Activated T-cell treated with anti-CD3 and anti-CD28 coated beads, Interleukin-2, amount 50 U/mL, for 24 hours (primary cell): Measurements from ENCODE around the gene PAQR3.

ENCODE experiments used
- DNase-seq: peaks from one replicate; pipeline ENCODE4 v3.0.0-alpha.2; 2020
- H3K27ac Mint-ChIP-seq: 2 replicates; pipeline ENCODE4 v1.8.0; 2020; ENCODE audit warnings: mild to moderate bottlenecking, mixed read lengths
- H3K27me3 Mint-ChIP-seq: 2 replicates; pipeline ENCODE4 v1.8.0; 2020; ENCODE audit warnings: mixed read lengths
- H3K36me3 Mint-ChIP-seq: 2 replicates; pipeline ENCODE4 v1.8.0; 2020; ENCODE audit warnings: low read depth, mixed read lengths
- H3K4me1 Mint-ChIP-seq: 2 replicates; pipeline ENCODE4 v1.8.0; 2020; ENCODE audit warnings: low read depth, mixed read lengths
- H3K4me3 Mint-ChIP-seq: 2 replicates; pipeline ENCODE4 v1.8.0; 2020; ENCODE audit warnings: mild to moderate bottlenecking, moderate library complexity, mixed read lengths
- H3K9me3 Mint-ChIP-seq: 2 replicates; pipeline ENCODE4 v1.8.0; 2020; ENCODE audit warnings: mixed read lengths

The PAQR3 gene

GRCh38 chr4:78938868-78939666, at the start of gene PAQR3:
PAQR3 (minus strand) TSS chr4:78939438; CDS start chr4:78939224, 214 bp downstream.
- peaks cover 49% of the 10 kb centered on the region for H3K4me1 Mint-ChIP-seq
- no peaks in the 10 kb centered on the region for H3K9me3 Mint-ChIP-seq
- H3K27ac Mint-ChIP-seq = peak within 1 kb of the TSS; percentile 64
- H3K4me3 Mint-ChIP-seq = peak within 1 kb of the TSS; percentile 87
- peaks cover 20% of the 10 kb centered on the region for H3K36me3 Mint-ChIP-seq
- peak; percentile 91 for DNase-seq
- peaks cover 13% of the 10 kb centered on the region for H3K27me3 Mint-ChIP-seq

GRCh38 chr4:78987683-78988082, 48.4 kb upstream of the PAQR3 start:
- no peaks in the 10 kb centered on the region for H3K9me3 Mint-ChIP-seq
- H3K4me3 Mint-ChIP-seq = no peak overlapping the region
- peaks cover 25% of the 10 kb centered on the region for H3K27me3 Mint-ChIP-seq
- no peak for DNase-seq
- H3K4me1 Mint-ChIP-seq = no peaks in the 10 kb centered on the region
- H3K27ac Mint-ChIP-seq = no peak overlapping the region
- no peaks in the 10 kb centered on the region for H3K36me3 Mint-ChIP-seq

GRCh38 chr4:78984593-78984992, 45.4 kb upstream of the PAQR3 start:
- no peak overlapping the region for H3K4me3 Mint-ChIP-seq

GRCh38 chr4:78975865-78976264, 36.6 kb upstream of the PAQR3 start:
- Mint-ChIP-seq H3K9me3 (no peaks in the 10 kb centered on the region), H3K4me1 (no peaks in the 10 kb centered on the region), H3K27me3 (peaks cover 8% of the 10 kb centered on the region), H3K4me3 (no peak overlapping the region), H3K27ac (no peak overlapping the region), H3K36me3 (no peaks in the 10 kb centered on the region)
- no peak for DNase-seq

More at GRCh38 chr4:78984593-78984992, 45.4 kb upstream of the PAQR3 start:
- Mint-ChIP-seq H3K4me1 (no peaks in the 10 kb centered on the region), H3K27ac (no peak overlapping the region), H3K27me3 (peaks cover 43% of the 10 kb centered on the region), H3K9me3 (peaks cover 4% of the 10 kb centered on the region), H3K36me3 (no peaks in the 10 kb centered on the region)
- no peak for DNase-seq

GRCh38 chr4:78971776-78972175, 32.5 kb upstream of the PAQR3 start:
- DNase-seq = no peak
- Mint-ChIP-seq H3K36me3 (no peaks in the 10 kb centered on the region), H3K27me3 (no peaks in the 10 kb centered on the region), H3K4me3 (no peak overlapping the region), H3K27ac (no peak overlapping the region), H3K9me3 (no peaks in the 10 kb centered on the region), H3K4me1 (no peaks in the 10 kb centered on the region)

- Mint-ChIP-seq H3K27ac (no peak overlapping the region), H3K4me1 (no peaks in the 10 kb centered on the region), H3K9me3 (no peaks in the 10 kb centered on the region), H3K36me3 (no peaks in the 10 kb centered on the region), H3K4me3 (no peak overlapping the region), H3K27me3 (no peaks in the 10 kb centered on the region)
- no peak for DNase-seq
Observed at GRCh38 chr4:78971326-78971725, 32.1 kb upstream of the PAQR3 start.

GRCh38 chr4:78962597-78963115, 23.4 kb upstream of the PAQR3 start:
- H3K4me1 Mint-ChIP-seq = no peaks in the 10 kb centered on the region
- H3K27ac Mint-ChIP-seq = no peak overlapping the region
- no peak for DNase-seq
- H3K9me3 Mint-ChIP-seq = no peaks in the 10 kb centered on the region
- H3K4me3 Mint-ChIP-seq = no peak overlapping the region
- H3K36me3 Mint-ChIP-seq = no peaks in the 10 kb centered on the region
- H3K27me3 Mint-ChIP-seq = no peaks in the 10 kb centered on the region

- H3K36me3 Mint-ChIP-seq = no peaks in the 10 kb centered on the region
- no peak overlapping the region for H3K4me3 Mint-ChIP-seq
- H3K4me1 Mint-ChIP-seq = no peaks in the 10 kb centered on the region
- DNase-seq = no peak
- no peak overlapping the region for H3K27ac Mint-ChIP-seq
- no peaks in the 10 kb centered on the region for H3K27me3 Mint-ChIP-seq
- H3K9me3 Mint-ChIP-seq = no peaks in the 10 kb centered on the region
Observed at GRCh38 chr4:78960926-78961325, 21.7 kb upstream of the PAQR3 start.

GRCh38 chr4:78956975-78957374, 17.7 kb upstream of the PAQR3 start:
- no peak for DNase-seq
- no peak overlapping the region for H3K27ac Mint-ChIP-seq
- H3K9me3 Mint-ChIP-seq = no peaks in the 10 kb centered on the region
- H3K4me3 Mint-ChIP-seq = no peak overlapping the region
- H3K4me1 Mint-ChIP-seq = no peaks in the 10 kb centered on the region
- no peaks in the 10 kb centered on the region for H3K36me3 Mint-ChIP-seq
- H3K27me3 Mint-ChIP-seq = no peaks in the 10 kb centered on the region

GRCh38 chr4:78953769-78954666, 14.8 kb upstream of the PAQR3 start:
- Mint-ChIP-seq H3K36me3 (no peaks in the 10 kb centered on the region), H3K27ac (no peak overlapping the region), H3K4me3 (no peak overlapping the region), H3K27me3 (peaks cover 7% of the 10 kb centered on the region), H3K4me1 (no peaks in the 10 kb centered on the region), H3K9me3 (no peaks in the 10 kb centered on the region)
- DNase-seq = no peak

- no peak overlapping the region for H3K4me3 Mint-ChIP-seq
- no peaks in the 10 kb centered on the region for H3K4me1 Mint-ChIP-seq
- H3K27me3 Mint-ChIP-seq = peaks cover 8% of the 10 kb centered on the region
- DNase-seq = no peak
- H3K9me3 Mint-ChIP-seq = no peaks in the 10 kb centered on the region
- H3K36me3 Mint-ChIP-seq = no peaks in the 10 kb centered on the region
- no peak overlapping the region for H3K27ac Mint-ChIP-seq
Observed at GRCh38 chr4:78953231-78953630, 14.0 kb upstream of the PAQR3 start.

GRCh38 chr4:78951862-78952472, 12.7 kb upstream of the PAQR3 start:
- no peak overlapping the region for H3K27ac Mint-ChIP-seq
- H3K27me3 Mint-ChIP-seq = peaks cover 20% of the 10 kb centered on the region
- H3K36me3 Mint-ChIP-seq = no peaks in the 10 kb centered on the region
- no peak for DNase-seq
- no peak overlapping the region for H3K4me3 Mint-ChIP-seq
- H3K4me1 Mint-ChIP-seq = peaks cover 1% of the 10 kb centered on the region
- H3K9me3 Mint-ChIP-seq = no peaks in the 10 kb centered on the region

- Mint-ChIP-seq H3K4me3 (no peak overlapping the region), H3K27me3 (peaks cover 40% of the 10 kb centered on the region), H3K9me3 (no peaks in the 10 kb centered on the region), H3K4me1 (peaks cover 9% of the 10 kb centered on the region), H3K36me3 (no peaks in the 10 kb centered on the region), H3K27ac (no peak overlapping the region)
- no peak for DNase-seq
Observed at GRCh38 chr4:78949735-78950134, 10.5 kb upstream of the PAQR3 start.

GRCh38 chr4:78945651-78946179, 6.5 kb upstream of the PAQR3 start:
- H3K4me3 Mint-ChIP-seq = no peak overlapping the region
- H3K4me1 Mint-ChIP-seq = peaks cover 16% of the 10 kb centered on the region
- no peaks in the 10 kb centered on the region for H3K36me3 Mint-ChIP-seq
- no peak for DNase-seq
- H3K27ac Mint-ChIP-seq = no peak overlapping the region
- H3K9me3 Mint-ChIP-seq = no peaks in the 10 kb centered on the region
- peaks cover 50% of the 10 kb centered on the region for H3K27me3 Mint-ChIP-seq
